HG03103 (cell line): ENCODE data around the gene ATE1.

ENCODE experiments used
- ATAC-seq: cut with Tn5 transposase; IDR thresholded peaks from one replicate; pipeline ENCODE4 v1.9.1; 2021; ENCODE audit warnings: low read depth; ENCODE audit not compliant: unreplicated experiment

The ATE1 gene

GRCh38 chr10:121880895-121881294 lies 46.9 kb downstream of the ATE1 start:
- no peak for ATAC-seq

- ATAC-seq, result no peak
These were observed 48.4 kb downstream of the ATE1 start for GRCh38 chr10:121879476-121879875.

GRCh38 chr10:121873236-121873635 lies 54.6 kb downstream of the ATE1 start:
- ATAC-seq, result no peak

- no peak for ATAC-seq
These were observed 57.4 kb downstream of the ATE1 start for GRCh38 chr10:121870413-121870812.

- no peak for ATAC-seq
These were observed 62.3 kb downstream of the ATE1 start for GRCh38 chr10:121865554-121865953.

GRCh38 chr10:121864653-121865052 lies 63.2 kb downstream of the ATE1 start:
- ATAC-seq, result no peak

GRCh38 chr10:121864168-121864567 lies 63.7 kb downstream of the ATE1 start:
- no peak for ATAC-seq

- ATAC-seq, result no peak
These were observed 65.2 kb downstream of the ATE1 start for GRCh38 chr10:121862649-121863048.

GRCh38 chr10:121862042-121862441 lies 65.8 kb downstream of the ATE1 start:
- no peak for ATAC-seq

GRCh38 chr10:121860810-121861209 lies 67.0 kb downstream of the ATE1 start:
- no peak for ATAC-seq

- ATAC-seq, result no peak
These were observed 72.9 kb downstream of the ATE1 start for GRCh38 chr10:121854809-121855445.

GRCh38 chr10:121853950-121854349 lies 73.9 kb downstream of the ATE1 start:
- ATAC-seq, result no peak

- ATAC-seq, result no peak
These were observed 76.0 kb downstream of the ATE1 start for GRCh38 chr10:121851786-121852185.

- no peak for ATAC-seq
These were observed 79.7 kb downstream of the ATE1 start for GRCh38 chr10:121848082-121848481.

GRCh38 chr10:121846555-121846954 lies 81.3 kb downstream of the ATE1 start:
- no peak for ATAC-seq

- ATAC-seq, result no peak
These were observed 82.6 kb downstream of the ATE1 start for GRCh38 chr10:121845044-121845784.

- ATAC-seq, result no peak
These were observed 83.3 kb downstream of the ATE1 start for GRCh38 chr10:121844537-121844936.

- ATAC-seq, result no peak
These were observed 84.5 kb downstream of the ATE1 start for GRCh38 chr10:121843379-121843778.

GRCh38 chr10:121841862-121842261 lies 86.0 kb downstream of the ATE1 start:
- no peak for ATAC-seq

- no peak for ATAC-seq
These were observed 88.9 kb downstream of the ATE1 start for GRCh38 chr10:121838931-121839330.

- ATAC-seq, result no peak
These were observed 89.7 kb downstream of the ATE1 start for GRCh38 chr10:121838149-121838548.

GRCh38 chr10:121836171-121836570 lies 91.7 kb downstream of the ATE1 start:
- no peak for ATAC-seq
